Peyer's patch (tissue), 4 donors: ENCODE measurements around the gene GIGYF1.

Experiments used
- POLR2A ChIP-seq, 2 donors: fragments of 450-650 bp; IDR thresholded peaks; one replicate each; pipeline ENCODE4 v1.5.1; 2017; ENCODE audit warnings: antibody characterized with exemption in 2 of 2, mild to moderate bottlenecking in 2 of 2, moderate library complexity in 2 of 2
- TF ChIP-seq, protein P1 (sequence below), 6 experiments: fragments of 450-650 bp in 4 of 6; fragments of 200-600 bp in 2 of 6; sonication (generic) in 1 of 6; IDR thresholded peaks; one replicate each; pipeline ENCODE4 v1.5.1; 2017 to 2019; ENCODE audit warnings: antibody characterized with exemption in 6 of 6, mild to moderate bottlenecking in 3 of 6, moderate library complexity in 1 of 6

DNA sequence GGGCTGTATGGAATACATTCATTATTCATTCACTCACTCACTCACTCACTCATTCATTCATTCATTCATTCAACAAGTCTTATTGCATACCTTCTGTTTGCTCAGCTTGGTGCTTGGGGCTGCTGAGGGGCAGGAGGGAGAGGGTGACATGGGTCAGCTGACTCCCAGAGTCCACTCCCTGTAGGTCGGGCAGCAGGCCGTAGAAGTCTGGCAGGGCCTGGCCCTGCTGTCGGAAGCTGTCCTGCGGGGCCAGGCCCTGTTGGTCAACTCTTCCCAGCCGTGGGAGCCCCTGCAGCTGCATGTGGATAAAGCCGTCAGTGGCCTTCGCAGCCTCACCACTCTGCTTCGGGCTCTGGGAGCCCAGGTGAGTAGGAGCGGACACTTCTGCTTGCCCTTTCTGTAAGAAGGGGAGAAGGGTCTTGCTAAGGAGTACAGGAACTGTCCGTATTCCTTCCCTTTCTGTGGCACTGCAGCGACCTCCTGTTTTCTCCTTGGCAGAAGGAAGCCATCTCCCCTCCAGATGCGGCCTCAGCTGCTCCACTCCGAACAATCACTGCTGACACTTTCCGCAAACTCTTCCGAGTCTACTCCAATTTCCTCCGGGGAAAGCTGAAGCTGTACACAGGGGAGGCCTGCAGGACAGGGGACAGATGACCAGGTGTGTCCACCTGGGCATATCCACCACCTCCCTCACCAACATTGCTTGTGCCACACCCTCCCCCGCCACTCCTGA lies 28.6 kb upstream of the GIGYF1 start:
- TF ChIP-seq, protein P1, sequence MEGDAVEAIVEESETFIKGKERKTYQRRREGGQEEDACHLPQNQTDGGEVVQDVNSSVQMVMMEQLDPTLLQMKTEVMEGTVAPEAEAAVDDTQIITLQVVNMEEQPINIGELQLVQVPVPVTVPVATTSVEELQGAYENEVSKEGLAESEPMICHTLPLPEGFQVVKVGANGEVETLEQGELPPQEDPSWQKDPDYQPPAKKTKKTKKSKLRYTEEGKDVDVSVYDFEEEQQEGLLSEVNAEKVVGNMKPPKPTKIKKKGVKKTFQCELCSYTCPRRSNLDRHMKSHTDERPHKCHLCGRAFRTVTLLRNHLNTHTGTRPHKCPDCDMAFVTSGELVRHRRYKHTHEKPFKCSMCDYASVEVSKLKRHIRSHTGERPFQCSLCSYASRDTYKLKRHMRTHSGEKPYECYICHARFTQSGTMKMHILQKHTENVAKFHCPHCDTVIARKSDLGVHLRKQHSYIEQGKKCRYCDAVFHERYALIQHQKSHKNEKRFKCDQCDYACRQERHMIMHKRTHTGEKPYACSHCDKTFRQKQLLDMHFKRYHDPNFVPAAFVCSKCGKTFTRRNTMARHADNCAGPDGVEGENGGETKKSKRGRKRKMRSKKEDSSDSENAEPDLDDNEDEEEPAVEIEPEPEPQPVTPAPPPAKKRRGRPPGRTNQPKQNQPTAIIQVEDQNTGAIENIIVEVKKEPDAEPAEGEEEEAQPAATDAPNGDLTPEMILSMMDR (IDR thresholded peaks at IDR 0.05) = no peak
- no peak for TF ChIP-seq POLR2A (IDR thresholded peaks at IDR 0.05)
